CD4-positive, alpha-beta T cell (primary cell): Measurements from ENCODE around the gene EVPL. TPM values are rescaled to one million over a fixed set of nuclear protein-coding genes. Genes with fewer than 3 reads are reported as not detected.

ENCODE experiments used
- ATAC-seq: fragments of 200-7000 bp; cut with Tn5 transposase; one replicate; pipeline ENCODE4 v1.10.0; 2022; ENCODE audit warnings: mild to moderate bottlenecking; ENCODE audit not compliant: poor library complexity
- CTCF ChIA-PET: fragments of 350-600 bp; sonication (Branson Sonifier 250); formaldehyde crosslinking; loops from one replicate; lab custom pipeline; 2021; ENCODE audit warnings: antibody characterized with exemption, inconsistent platforms; lab: Charles Lee
- POLR2A ChIA-PET: fragments of 350-600 bp; sonication (Branson Sonifier 250); formaldehyde crosslinking; loops from one replicate; lab custom pipeline; 2021; ENCODE audit warnings: antibody characterized with exemption, inconsistent platforms; lab: Charles Lee
- DNase-seq, 14 experiments: peaks; one replicate each; pipeline ENCODE4 v3.0.0-alpha.2; 2013 to 2020; ENCODE audit warnings: mixed read lengths in 2 of 14
- H3K27ac ChIP-seq, 2 donors: one replicate each; pipeline versions ENCODE4 v1.5.1 to v1.7.0; 2013; ENCODE audit warnings: low read length in 2 of 2, low read depth in 1 of 2, mild to moderate bottlenecking in 1 of 2
- H3K27me3 ChIP-seq, 2 experiments: 1 replicate in 1 of 2; 2 replicates in 1 of 2; pipeline versions ENCODE4 v1.6.1 to v1.7.0; 2013; ENCODE audit warnings: low read length in 2 of 2, control low read depth in 1 of 2, mild to moderate bottlenecking in 1 of 2, moderate library complexity in 1 of 2; ENCODE audit not compliant: insufficient read depth in 2 of 2, control insufficient read depth in 1 of 2
- H3K36me3 ChIP-seq: one replicate; pipeline ENCODE4 v1.6.1; 2013; ENCODE audit warnings: low read length, control low read depth; ENCODE audit not compliant: insufficient read depth
- H3K4me1 ChIP-seq: one replicate; pipeline ENCODE4 v1.6.1; 2013; ENCODE audit warnings: low read length, control low read depth; ENCODE audit not compliant: insufficient read depth
- H3K4me3 ChIP-seq: one replicate; pipeline ENCODE4 v1.5.1; 2013; ENCODE audit warnings: mild to moderate bottlenecking, low read length, moderate library complexity
- H3K9me3 ChIP-seq, 2 experiments: 1 replicate in 1 of 2; 2 replicates in 1 of 2; pipeline versions ENCODE4 v1.6.1 to v1.7.0; 2013; ENCODE audit warnings: low read length in 2 of 2, mild to moderate bottlenecking in 2 of 2, control low read depth in 1 of 2, moderate library complexity in 1 of 2; ENCODE audit not compliant: control insufficient read depth in 1 of 2, insufficient read depth in 1 of 2
- H3K27ac Mint-ChIP-seq: one replicate; pipeline ENCODE4 v1.8.0; 2020; ENCODE audit warnings: mixed read lengths
- H3K27me3 Mint-ChIP-seq: one replicate; pipeline ENCODE4 v1.8.0; 2021; ENCODE audit warnings: mixed read lengths
- H3K36me3 Mint-ChIP-seq: one replicate; pipeline ENCODE4 v1.8.0; 2021; ENCODE audit warnings: low read depth, mixed read lengths
- H3K4me1 Mint-ChIP-seq: one replicate; pipeline ENCODE4 v1.8.0; 2021; ENCODE audit warnings: low read depth, mixed read lengths
- H3K4me3 Mint-ChIP-seq: one replicate; pipeline ENCODE4 v1.8.0; 2020; ENCODE audit warnings: mild to moderate bottlenecking, mixed read lengths
- H3K9me3 Mint-ChIP-seq: one replicate; pipeline ENCODE4 v1.8.0; 2020; ENCODE audit warnings: mixed read lengths
- CTCF ChIP-seq: fragments of 200-600 bp; IDR thresholded peaks from one replicate; pipeline ENCODE4 v1.8.0; 2022; ENCODE audit warnings: antibody characterized with exemption, mild to moderate bottlenecking
- intact Hi-C, 2 experiments: fragments of 100-400 bp; cut with DNase I in 1 of 2; cut with micrococcal nuclease in 1 of 2; formaldehyde crosslinking; loops; one replicate each; pipeline versions ENCODE4 v1.15.1 to v1.9.0; 2023 to 2025; cut with DNase I, micrococcal nuclease
- total RNA-seq, 174 experiments: library from RNA in 2 of 174; stranded (reverse) in 2 of 174; gene quantifications; one replicate each; pipeline ENCODE4 v1.2.3 and lab custom pipeline; 2021 to 2026

The EVPL gene
- total RNA-seq, 2 experiments from 2014 or later = 0.14 to 0.38 TPM

- Histone ChIP-seq H3K36me3 (no peaks in the 10 kb centered on the region), H3K27me3 (no peaks in the 10 kb centered on the region), H3K27ac (no peak overlapping the region), H3K9me3 (no peaks in the 10 kb centered on the region), H3K4me1 (peaks cover 11% of the 10 kb centered on the region), H3K4me3 (no peak overlapping the region)
- intact Hi-C loops = no loop called here
- Mint-ChIP-seq H3K27ac (no peak overlapping the region), H3K4me3 (no peak overlapping the region), H3K4me1 (peaks cover 7% of the 10 kb centered on the region), H3K36me3 (no peaks in the 10 kb centered on the region), H3K27me3 (no peaks in the 10 kb centered on the region), H3K9me3 (no peaks in the 10 kb centered on the region)
- ChIA-PET CTCF (no interaction called here), POLR2A (interaction anchor here (1.7 kb wide), 1 partner anchor 11 kb away, joined by 5 read pairs; no protein-coding TSS in a partner anchor)
- DNase-seq (no peak), ATAC-seq (no peak)
- no peak for TF ChIP-seq CTCF
Observed at GRCh38 chr17:76018340-76018680, 8.8 kb downstream of the EVPL start.

GRCh38 chr17:76017481-76018339 lies 9.4 kb downstream of the EVPL start:
- Mint-ChIP-seq H3K27ac (no peak overlapping the region), H3K4me3 (no peak overlapping the region), H3K27me3 (no peaks in the 10 kb centered on the region), H3K4me1 (peaks cover 7% of the 10 kb centered on the region), H3K9me3 (no peaks in the 10 kb centered on the region), H3K36me3 (no peaks in the 10 kb centered on the region)
- Histone ChIP-seq H3K36me3 (no peaks in the 10 kb centered on the region), H3K4me3 (no peak overlapping the region), H3K4me1 (peaks cover 11% of the 10 kb centered on the region), H3K9me3 (no peaks in the 10 kb centered on the region), H3K27me3 (no peaks in the 10 kb centered on the region), H3K27ac (no peak overlapping the region)
- POLR2A ChIA-PET = interaction anchor here (1.7 kb wide), 1 partner anchor 12 kb away, joined by 5 read pairs; no protein-coding TSS in a partner anchor
- DNase-seq = no peak
- intact Hi-C loops = no loop called here
- CTCF ChIA-PET = no interaction called here
- no peak for ATAC-seq
- no peak for TF ChIP-seq CTCF

GRCh38 chr17:76014925-76015261 lies 12.2 kb downstream of the EVPL start:
- peaks cover 11% of the 10 kb centered on the region for H3K4me1 ChIP-seq
- Mint-ChIP-seq H3K36me3 (no peaks in the 10 kb centered on the region), H3K9me3 (no peaks in the 10 kb centered on the region), H3K4me1 (peaks cover 7% of the 10 kb centered on the region), H3K4me3 (no peak overlapping the region), H3K27ac (no peak overlapping the region), H3K27me3 (no peaks in the 10 kb centered on the region)
- POLR2A ChIA-PET = interaction anchor here (1.1 to 2.2 kb wide), 4 partner anchors 14 to 177 kb away, joined by 3 to 13 read pairs (median 5); partner anchors contain the start of gene EXOC7
- ATAC-seq (no peak), DNase-seq (no peak)
- no peaks in the 10 kb centered on the region for H3K27me3 ChIP-seq
- intact Hi-C loops = loop anchor here (1.0 to 5.0 kb wide), 6 partner anchors 42 to 382 kb away; partner anchors contain the start of gene EXOC7 (in 1 of the 2)
- H3K36me3 ChIP-seq = no peaks in the 10 kb centered on the region
- CTCF ChIA-PET = interaction anchor here (1.0 to 1.3 kb wide), 10 partner anchors 9 to 383 kb away, joined by 3 to 7 read pairs (median 4); partner anchors contain the start of genes CDK3, EXOC7 and UBALD2
- H3K9me3 ChIP-seq = no peaks in the 10 kb centered on the region
- H3K4me3 ChIP-seq = no peak overlapping the region
- TF ChIP-seq CTCF = no peak
- no peak overlapping the region for H3K27ac ChIP-seq
